ENCODE data around the gene EFR3B.

The EFR3B gene

DNA sequence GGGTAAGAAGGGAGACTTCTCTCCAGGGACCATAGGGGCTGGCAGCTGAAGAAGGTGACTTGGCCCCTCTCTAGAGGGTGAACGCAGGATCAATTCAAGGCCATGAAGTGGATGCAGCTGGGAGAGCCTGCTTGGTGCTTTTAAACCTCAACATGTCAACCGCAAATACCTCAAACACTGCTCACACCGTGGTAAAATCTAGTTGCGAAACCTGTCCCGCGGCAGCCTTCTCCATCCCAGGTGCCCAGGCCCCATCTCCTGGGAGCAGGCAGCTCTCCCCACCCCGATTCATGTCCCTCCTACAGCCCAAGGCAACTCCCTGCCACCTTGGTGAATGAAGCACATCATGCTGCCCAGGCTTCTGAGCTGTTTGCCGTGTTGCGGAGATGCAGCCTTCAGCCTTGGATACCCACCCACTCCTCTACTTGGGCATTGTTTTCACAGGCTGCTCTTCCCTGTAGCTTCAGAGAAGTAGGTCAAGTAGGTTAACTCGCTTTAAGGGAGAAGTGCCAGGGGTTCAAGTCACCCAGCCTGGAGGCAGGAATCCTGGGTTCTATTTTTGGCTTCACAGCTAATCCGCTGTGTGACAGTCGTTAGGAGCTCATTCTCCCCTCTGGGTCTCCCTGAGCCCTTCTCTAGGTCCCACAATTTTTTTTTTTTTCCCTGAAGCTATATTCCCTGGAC, 6.2 kb upstream of the EFR3B start:
- no peak for DNase-seq (ENCODE audit: low read depth in 2 of 2, low spot score in 1 of 2)

GRCh38 chr2:25036221-25036559, 5.7 kb upstream of the EFR3B start:
- no peak for DNase-seq (ENCODE audit: low read depth in 2 of 2, low spot score in 1 of 2)

DNA sequence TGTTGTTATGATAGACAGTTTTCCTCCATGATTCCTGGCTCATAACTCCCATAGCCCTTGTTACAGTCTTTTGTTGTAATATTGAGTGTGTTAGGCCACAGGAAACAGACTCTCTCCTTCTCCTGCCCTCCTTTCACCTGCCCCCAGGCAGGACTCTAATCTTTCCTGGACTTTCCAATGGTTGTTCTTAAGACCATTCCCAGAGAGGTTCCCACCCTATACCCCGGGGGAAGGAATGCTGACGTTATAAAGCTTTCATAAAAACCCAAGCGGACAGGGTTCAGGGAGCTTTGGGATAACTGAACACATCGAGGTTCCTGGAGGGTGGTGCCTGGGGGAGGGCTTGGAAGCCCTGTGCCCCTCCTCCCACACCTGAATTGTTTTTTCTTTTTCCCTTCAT, 2.8 kb upstream of the EFR3B start:
- DNase-seq (ENCODE audit: low read depth in 2 of 2, low spot score in 1 of 2): no peak

GRCh38 chr2:25041307-25041927, 459 bp upstream of the EFR3B start:
- DNase-seq (ENCODE audit: low read depth in 2 of 2, low spot score in 1 of 2): no peak

DNA sequence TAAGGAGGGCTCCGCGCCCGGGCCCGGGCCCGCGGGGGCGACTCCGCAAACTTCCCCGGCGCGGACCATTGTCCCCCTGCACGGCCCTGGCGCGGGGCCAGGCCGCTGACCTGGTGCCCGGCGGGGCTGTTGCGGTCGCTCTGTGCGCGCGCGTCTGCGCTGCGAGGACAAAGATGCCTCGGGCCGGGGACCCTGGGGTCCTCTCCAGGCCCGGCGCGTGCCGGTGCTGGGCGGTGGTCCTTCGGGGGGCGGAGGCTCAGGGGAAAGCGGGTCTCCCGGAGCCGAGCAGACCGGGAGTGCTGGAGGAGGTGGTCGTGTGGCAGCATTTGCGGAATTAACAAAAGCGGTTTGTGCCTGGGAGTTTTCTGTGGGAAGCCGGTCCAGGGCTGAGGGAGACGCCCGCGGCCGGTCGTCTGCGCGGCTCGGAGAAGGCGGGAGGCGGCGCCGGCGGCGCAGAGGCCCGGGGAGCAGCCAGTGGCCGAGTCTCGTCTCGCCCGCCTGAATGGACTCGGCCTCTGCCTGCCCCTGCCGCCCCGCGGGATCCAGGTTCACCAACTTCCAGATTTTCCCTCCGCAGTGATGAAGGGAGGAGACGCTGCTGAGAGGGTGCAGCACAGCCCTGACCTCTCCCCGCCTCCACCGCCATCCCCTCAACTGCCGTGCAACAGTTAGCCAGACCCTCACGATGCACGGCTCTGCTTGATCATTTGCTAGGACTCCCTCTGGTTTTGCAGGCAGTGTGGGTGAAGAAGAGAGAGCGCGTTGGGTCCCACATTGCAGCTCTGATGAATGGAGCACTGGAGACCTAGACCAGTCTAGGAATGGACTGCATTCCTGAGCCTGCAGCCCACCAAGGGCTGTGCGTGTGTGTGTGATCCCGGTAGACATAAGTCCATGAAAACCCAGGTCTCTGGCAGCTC, 705 bp downstream of the EFR3B start:
- no peak for DNase-seq (ENCODE audit: low read depth in 2 of 2, low spot score in 1 of 2)

DNA sequence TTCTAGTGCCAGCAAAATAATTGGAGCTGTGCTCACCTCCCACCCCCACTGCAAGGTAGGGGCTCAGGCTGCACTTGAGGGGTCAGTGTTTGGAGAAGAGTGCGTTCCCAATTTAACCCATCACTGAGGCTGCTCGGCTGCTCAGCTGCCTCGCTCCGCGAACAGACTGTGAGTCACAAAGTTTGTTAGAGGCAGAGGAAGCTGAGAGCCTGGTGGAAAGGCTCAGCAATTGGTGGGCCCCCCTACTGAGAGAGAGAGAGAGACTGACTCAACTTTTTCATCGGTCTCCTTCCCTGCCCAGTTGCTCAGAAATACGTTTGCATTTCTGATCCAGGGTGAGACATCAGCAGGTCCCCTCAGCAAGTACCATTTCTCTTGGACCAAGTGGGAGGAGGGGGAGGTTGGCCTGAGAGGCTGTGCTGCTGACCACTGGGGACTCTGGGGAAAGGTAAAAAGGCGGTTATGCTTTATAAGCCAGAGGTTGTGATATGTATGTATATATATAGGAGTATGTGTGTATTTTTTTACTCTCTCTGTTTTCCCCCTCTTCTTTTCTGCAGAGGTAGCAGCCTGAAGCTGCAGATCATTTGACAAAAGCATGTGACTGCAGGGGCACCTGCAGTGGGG, 1.5 kb downstream of the EFR3B start:
- peak in 1 of 2 donors; percentile 21 for DNase-seq (ENCODE audit: low read depth in 2 of 2, low spot score in 1 of 2)

GRCh38 chr2:25044011-25044410, 2.1 kb downstream of the EFR3B start:
- no peak for DNase-seq (ENCODE audit: low read depth in 2 of 2, low spot score in 1 of 2)

DNA sequence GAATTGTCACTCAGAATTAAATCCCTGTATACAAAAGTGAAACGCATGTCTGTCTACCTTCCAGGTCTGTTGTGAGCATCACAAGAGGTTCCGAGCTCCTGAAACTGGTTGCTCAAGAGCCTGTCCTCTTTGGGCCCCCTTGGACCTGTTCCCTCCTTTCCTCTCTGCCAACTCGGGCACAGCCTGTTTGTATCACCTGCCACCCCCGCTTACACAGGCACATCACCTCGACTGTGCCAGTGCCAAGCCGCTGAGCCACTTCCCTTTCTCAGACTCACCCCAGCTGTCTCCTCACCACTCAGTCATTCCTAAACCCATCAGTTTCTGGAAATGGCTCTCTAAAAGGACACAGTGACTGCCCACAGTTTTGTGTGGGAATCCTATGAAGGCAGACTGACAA, 3.1 kb downstream of the EFR3B start:
- no peak for DNase-seq (ENCODE audit: low read depth in 2 of 2, low spot score in 1 of 2)

- no peak for DNase-seq (ENCODE audit: low read depth in 2 of 2, low spot score in 1 of 2)
Observed at GRCh38 chr2:25049422-25049821, 7.5 kb downstream of the EFR3B start.

- DNase-seq (ENCODE audit: low read depth in 2 of 2, low spot score in 1 of 2): no peak
Observed at GRCh38 chr2:25050128-25050527, 8.3 kb downstream of the EFR3B start.

DNA sequence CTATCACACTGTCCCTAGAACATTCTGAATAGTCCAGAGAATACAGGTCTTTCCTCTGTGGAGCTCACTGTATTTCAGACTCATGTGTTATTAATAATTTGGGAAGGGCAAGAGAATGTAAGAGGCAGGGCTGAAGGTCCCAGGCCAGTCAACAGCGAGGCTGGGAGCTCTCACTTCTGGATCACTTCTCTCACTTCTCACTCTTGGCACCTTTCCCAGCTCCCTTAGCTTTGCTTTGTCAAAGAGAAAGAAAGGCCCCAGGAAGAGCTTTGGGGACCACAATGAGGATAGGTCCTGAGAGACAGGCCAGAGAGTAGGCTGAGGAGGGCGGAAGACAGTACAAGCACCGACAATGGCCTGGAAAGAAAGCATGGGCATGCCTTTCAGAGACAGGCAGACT, 11.2 kb downstream of the EFR3B start:
- DNase-seq (ENCODE audit: low read depth in 2 of 2, low spot score in 1 of 2): no peak

DNA sequence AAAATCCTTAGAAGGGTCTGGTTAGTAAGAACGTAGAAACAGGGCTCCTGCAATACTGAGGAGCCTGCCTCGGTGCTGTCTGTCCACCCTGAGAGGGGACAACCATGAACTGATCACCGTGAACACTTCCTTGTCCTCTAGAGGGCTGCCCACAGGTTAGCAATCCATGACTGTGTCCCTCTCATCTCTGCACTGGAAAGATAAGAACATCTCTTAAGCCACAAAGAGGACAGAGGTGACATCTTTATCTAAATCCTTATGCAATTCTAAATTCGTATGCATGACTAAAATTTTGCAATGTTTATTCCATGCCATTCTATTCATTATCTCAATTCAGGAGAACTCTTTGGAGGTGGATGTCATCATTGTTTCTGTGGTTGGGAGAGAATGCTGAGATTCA, 12.8 kb downstream of the EFR3B start:
- no peak for DNase-seq (ENCODE audit: low read depth in 2 of 2, low spot score in 1 of 2)

DNA sequence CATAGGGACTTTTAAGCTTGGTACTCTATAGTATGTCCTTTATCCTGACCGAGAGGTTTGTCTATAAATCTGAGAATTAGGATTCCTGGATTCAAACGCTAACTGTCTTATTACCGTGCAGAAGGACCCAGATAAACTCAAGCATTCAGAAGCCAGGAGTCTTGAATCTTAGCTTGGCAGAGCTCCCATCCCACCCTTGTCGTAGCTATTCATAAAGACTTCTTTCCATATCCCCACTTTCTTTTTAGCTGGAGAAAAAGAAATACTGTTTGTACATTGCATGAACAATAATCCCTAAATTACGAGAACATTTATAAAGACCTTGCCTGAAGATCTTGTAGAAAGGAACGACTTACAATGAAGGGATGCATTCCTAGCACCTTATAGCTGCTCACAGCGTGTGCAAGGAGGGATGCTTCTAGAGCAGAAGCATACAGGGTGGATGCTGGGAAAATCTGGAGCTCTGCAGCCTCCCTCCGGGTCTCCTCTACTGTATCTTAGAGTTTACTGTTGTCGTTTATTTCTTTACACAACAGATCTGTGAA, 13.6 kb downstream of the EFR3B start:
- no peak for DNase-seq (ENCODE audit: low read depth in 2 of 2, low spot score in 1 of 2)

DNA sequence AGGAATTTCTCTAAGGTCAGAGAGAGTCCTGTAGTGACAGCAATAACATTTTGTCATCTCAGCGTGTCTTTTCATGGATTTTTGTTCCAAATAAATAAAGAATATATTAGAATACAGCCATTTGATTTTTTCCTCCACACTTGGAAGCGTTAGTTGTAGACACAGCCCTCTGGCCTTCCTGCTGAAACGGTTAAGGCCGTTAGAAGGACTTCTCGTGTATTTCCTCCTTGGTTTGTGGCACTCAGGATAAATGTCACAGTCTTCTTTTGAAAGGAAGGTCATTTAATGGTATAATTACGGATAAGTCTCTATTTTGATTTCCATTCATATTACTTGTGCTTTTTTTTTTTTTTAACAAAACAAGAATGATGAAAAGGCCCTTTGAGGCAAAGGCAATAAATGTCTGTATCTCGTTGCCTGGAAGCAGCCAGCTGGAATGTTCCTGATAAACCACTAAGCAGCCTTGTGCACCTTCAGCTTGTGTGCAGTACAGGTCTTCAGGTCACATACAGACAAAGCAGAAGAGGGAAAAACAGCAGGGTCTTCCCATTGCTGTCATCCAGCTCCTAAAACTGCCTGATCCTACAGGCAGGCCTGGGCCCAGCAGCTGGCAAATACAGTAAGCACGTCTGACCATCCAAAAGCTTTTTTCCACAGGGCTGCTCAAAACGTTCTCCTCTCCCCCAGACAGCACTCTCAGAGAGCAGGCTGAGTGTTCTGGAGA, 14.4 kb downstream of the EFR3B start:
- no peak for DNase-seq (ENCODE audit: low read depth in 2 of 2, low spot score in 1 of 2)

- DNase-seq (ENCODE audit: low read depth in 2 of 2, low spot score in 1 of 2): no peak
Observed at GRCh38 chr2:25062511-25062917, 20.6 kb downstream of the EFR3B start.

DNA sequence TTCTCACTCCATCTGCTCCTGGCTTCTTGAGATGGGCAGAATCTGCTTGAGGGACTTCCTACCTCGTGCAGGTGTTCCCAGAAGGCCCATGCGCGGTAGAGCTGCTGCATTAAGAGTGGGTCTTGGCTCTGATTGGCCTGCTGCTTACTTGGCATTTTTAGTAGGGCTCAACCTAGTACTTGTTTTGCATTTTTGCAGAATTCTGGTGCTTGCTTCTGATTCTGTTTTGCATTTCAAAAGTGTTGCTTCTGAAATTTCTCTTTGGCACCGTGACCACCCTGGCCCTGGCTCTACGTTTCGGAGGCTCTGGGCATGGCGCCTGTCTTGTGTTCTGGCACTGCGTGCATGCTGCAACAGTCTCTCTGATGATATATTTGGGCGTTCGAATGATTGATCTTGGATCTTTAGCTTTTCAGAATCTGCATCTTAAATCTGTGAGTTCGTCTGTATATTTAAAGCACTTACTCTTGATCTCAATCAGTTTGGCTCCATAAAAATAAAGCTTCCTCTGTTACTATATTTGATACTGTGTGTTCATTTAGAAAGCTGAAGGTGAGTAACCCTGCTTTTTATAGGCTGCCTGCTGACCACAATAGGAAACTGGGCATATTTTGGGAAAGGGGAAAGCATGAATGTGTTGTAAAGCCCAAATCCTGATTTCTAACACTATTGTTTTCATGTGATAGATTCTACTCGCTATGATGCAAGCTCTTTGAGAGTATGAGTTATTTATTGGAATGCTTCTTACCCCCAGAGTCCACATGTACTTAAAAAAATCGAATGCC, 22.2 kb downstream of the EFR3B start:
- DNase-seq (ENCODE audit: low read depth in 2 of 2, low spot score in 1 of 2): no peak

GRCh38 chr2:25065768-25066167, 23.9 kb downstream of the EFR3B start:
- DNase-seq (ENCODE audit: low read depth in 2 of 2, low spot score in 1 of 2): no peak

- no peak for DNase-seq (ENCODE audit: low read depth in 2 of 2, low spot score in 1 of 2)
Observed at GRCh38 chr2:25066455-25066854, 24.6 kb downstream of the EFR3B start.

GRCh38 chr2:25068217-25068616, 26.3 kb downstream of the EFR3B start:
- DNase-seq (ENCODE audit: low read depth in 2 of 2, low spot score in 1 of 2): no peak

DNA sequence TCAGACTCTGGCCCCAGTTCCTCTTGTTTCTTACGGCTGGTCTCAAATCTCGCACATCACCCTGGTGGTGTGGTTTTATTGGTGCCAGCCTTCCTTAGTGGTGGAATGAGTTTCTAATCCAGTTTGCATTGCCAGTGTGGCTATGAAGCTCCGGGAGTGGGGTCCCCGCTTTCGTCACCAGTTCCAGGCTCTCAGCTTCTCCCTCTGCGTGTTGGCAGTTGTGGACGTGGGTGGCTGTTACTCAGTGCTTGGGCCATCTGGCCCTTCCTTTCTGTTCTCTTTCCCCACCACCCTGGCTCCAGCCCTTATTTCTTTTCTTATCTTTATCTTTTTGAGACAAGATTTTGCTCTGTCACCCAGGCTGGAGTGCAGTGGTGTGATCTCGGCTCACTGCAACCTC, 30.1 kb downstream of the EFR3B start:
- no peak for DNase-seq (ENCODE audit: low read depth in 2 of 2, low spot score in 1 of 2)
